H1 (cell line): Measurements from ENCODE around the gene GRM8.

Experiments used
- ASH2L ChIP-seq: fragments of 200-600, 300-600 bp; sonication (generic); IDR thresholded peaks from one replicate; pipeline ENCODE4 v1.7.1; 2017; ENCODE audit warnings: low read length
- ATF2 ChIP-seq: IDR thresholded peaks from 2 replicates; pipeline ENCODE4 v1.6.1; 2012; ENCODE audit warnings: low read length, inconsistent platforms
- JUN ChIP-seq: IDR thresholded peaks from 2 replicates; pipeline ENCODE4 v1.6.1; 2011; ENCODE audit warnings: low read depth, mild to moderate bottlenecking, improper control_type of control experiment, low read length
- POLR2A ChIP-seq, 2 experiments: IDR thresholded peaks; 1 replicate in 1 of 2; 2 replicates in 1 of 2; pipeline ENCODE4 v1.6.1; 2011; ENCODE audit warnings: low read depth in 2 of 2, low read length in 2 of 2, mild to moderate bottlenecking in 2 of 2; ENCODE audit errors: control extremely low read depth in 1 of 2
- POLR2AphosphoS5 ChIP-seq: IDR thresholded peaks from 2 replicates; pipeline ENCODE4 v1.6.1; 2011; ENCODE audit warnings: low read depth, low read length
- RAD21 ChIP-seq, 2 experiments: IDR thresholded peaks in 1 of 2; conservative IDR thresholded peaks in 1 of 2; 2 replicates each; pipeline ENCODE4 v1.6.1; 2011; ENCODE audit warnings: low read depth in 2 of 2, low read length in 2 of 2, improper control_type of control experiment in 1 of 2, inconsistent platforms in 1 of 2, mild to moderate bottlenecking in 1 of 2, moderate library complexity in 1 of 2
- SIN3A ChIP-seq, 2 experiments: IDR thresholded peaks in 1 of 2; conservative IDR thresholded peaks in 1 of 2; 2 replicates each; pipeline ENCODE4 v1.6.1; 2011 to 2012; ENCODE audit warnings: low read length in 2 of 2, improper control_type of control experiment in 1 of 2, low read depth in 1 of 2, mild to moderate bottlenecking in 1 of 2

DNA sequence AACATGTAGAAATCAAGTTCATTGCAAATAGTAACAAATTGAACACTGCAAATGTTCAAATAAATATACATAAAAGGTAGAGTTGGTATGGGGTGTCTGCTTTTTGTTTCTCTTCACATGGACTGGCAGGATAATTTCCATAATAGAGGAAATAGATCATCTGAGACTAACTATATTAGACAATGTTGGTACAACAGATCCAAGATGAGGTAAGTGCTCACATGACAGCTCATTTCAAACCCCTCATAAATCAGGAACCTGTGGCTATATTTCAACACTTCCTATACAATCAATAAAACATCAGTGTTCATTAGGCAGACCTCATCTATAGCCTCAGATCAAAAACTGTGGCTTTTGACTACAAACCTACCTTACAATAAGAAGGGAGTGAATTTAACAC, 469.1 kb downstream of the GRM8 start:
- TF ChIP-seq POLR2AphosphoS5 (no peak), ATF2 (no peak), JUN (no peak), SIN3A (conservative IDR thresholded peaks at IDR 0.05 in 1 of 2, IDR thresholded peaks at IDR 0.05 in 1 of 2; ENCODE audit: low read depth in 1 of 2, low read length in 2 of 2) (no peak), ASH2L (no peak), RAD21 (IDR thresholded peaks at IDR 0.05 in 1 of 2, conservative IDR thresholded peaks at IDR 0.05 in 1 of 2; ENCODE audit: low read depth in 2 of 2, low read length in 2 of 2) (no peak), POLR2A (IDR thresholded peaks at IDR 0.05; ENCODE audit: control extremely low read depth in 1 of 2, low read depth in 2 of 2, low read length in 2 of 2) (no peak)
